ENCODE data around the gene PAX5.

GRCh38 chr9:37002036-37002412 lies 32.0 kb downstream of the PAX5 start:
- TF ChIP-seq, protein P1, sequence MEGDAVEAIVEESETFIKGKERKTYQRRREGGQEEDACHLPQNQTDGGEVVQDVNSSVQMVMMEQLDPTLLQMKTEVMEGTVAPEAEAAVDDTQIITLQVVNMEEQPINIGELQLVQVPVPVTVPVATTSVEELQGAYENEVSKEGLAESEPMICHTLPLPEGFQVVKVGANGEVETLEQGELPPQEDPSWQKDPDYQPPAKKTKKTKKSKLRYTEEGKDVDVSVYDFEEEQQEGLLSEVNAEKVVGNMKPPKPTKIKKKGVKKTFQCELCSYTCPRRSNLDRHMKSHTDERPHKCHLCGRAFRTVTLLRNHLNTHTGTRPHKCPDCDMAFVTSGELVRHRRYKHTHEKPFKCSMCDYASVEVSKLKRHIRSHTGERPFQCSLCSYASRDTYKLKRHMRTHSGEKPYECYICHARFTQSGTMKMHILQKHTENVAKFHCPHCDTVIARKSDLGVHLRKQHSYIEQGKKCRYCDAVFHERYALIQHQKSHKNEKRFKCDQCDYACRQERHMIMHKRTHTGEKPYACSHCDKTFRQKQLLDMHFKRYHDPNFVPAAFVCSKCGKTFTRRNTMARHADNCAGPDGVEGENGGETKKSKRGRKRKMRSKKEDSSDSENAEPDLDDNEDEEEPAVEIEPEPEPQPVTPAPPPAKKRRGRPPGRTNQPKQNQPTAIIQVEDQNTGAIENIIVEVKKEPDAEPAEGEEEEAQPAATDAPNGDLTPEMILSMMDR (IDR thresholded peaks at IDR 0.05): no peak
- TF ChIP-seq POLR2A (IDR thresholded peaks at IDR 0.05): no peak
